ENCODE results near the gene GPR25.

The GPR25 gene

GRCh38 chr1:200885623-200886402 is 13.0 kb downstream of the GPR25 start (continued):
- no peak for TF ChIP-seq ZNF596 (tag by site-specific recombination; IDR thresholded peaks at IDR 0.05)
- no peak for TF ChIP-seq ZNF311 (tag by site-specific recombination; IDR thresholded peaks at IDR 0.05; ENCODE audit: borderline replicate concordance)

GRCh38 chr1:200886594-200886993 is 13.8 kb downstream of the GPR25 start:
- no peaks in the 10 kb centered on the region for H3K4me1 ChIP-seq (ENCODE audit: control insufficient read depth, insufficient read depth, low read length)
- no peaks in the 10 kb centered on the region for H3K9me3 ChIP-seq (ENCODE audit: control insufficient read depth, insufficient read depth, low read depth, low read length)
- ChIA-PET POLR2A (no interaction called here), CTCF (no interaction called here)
- no peak overlapping the region for H3K4me3 ChIP-seq (ENCODE audit: low read depth, low read length)
- no peak overlapping the region for H3K27ac ChIP-seq (ENCODE audit: extremely low read depth, low read depth, low read length)
- H3K36me3 ChIP-seq (ENCODE audit: control insufficient read depth in 2 of 2, insufficient read depth in 1 of 2, low read length in 2 of 2) = no peaks in the 10 kb centered on the region
- TF ChIP-seq ZNF704 (tag by site-specific recombination; IDR thresholded peaks at IDR 0.05) (no peak), ZNF280C (tag by site-specific recombination; IDR thresholded peaks at IDR 0.05) (no peak), ZFP69B (tag by site-specific recombination; IDR thresholded peaks at IDR 0.05) (no peak), ZNF324 (tag by site-specific recombination; IDR thresholded peaks at IDR 0.05) (no peak), MZF1 (tag by site-specific recombination; IDR thresholded peaks at IDR 0.05; ENCODE audit: borderline replicate concordance) (no peak)

- ChIA-PET POLR2A (no interaction called here), CTCF (interaction anchor here (0.6 kb wide), 1 partner anchor 155 kb away, joined by 3 read pairs; no protein-coding TSS in a partner anchor)
- H3K27ac ChIP-seq (ENCODE audit: extremely low read depth, low read depth, low read length) = no peak overlapping the region
- no peaks in the 10 kb centered on the region for H3K9me3 ChIP-seq (ENCODE audit: control insufficient read depth, insufficient read depth, low read depth, low read length)
- H3K4me3 ChIP-seq (ENCODE audit: low read depth, low read length) = no peak overlapping the region
- H3K4me1 ChIP-seq (ENCODE audit: control insufficient read depth, insufficient read depth, low read length) = no peaks in the 10 kb centered on the region
- no peak for TF ChIP-seq PRDM2 (tag by site-specific recombination; IDR thresholded peaks at IDR 0.05; ENCODE audit: borderline replicate concordance)
- no peak for TF ChIP-seq ZNF266 (tag by site-specific recombination; IDR thresholded peaks at IDR 0.05; ENCODE audit: low read depth)
- H3K36me3 ChIP-seq (ENCODE audit: control insufficient read depth in 2 of 2, insufficient read depth in 1 of 2, low read length in 2 of 2) = no peaks in the 10 kb centered on the region
Observed at GRCh38 chr1:200887036-200887435, 14.3 kb downstream of the GPR25 start.
